HepG2 (cell line): ENCODE data around the gene SYT8. TPM values are rescaled to one million over a fixed set of nuclear protein-coding genes. Genes with fewer than 3 reads are reported as not detected.

Experiments
- AFF4 ChIP-seq: sonication (generic); formaldehyde crosslinking; IDR thresholded peaks from 2 replicates; pipeline ENCODE4 v1.4.0; 2020; ENCODE audit warnings: missing genetic modification reagents
- CEBPB ChIP-seq: IDR thresholded peaks from 2 replicates; pipeline ENCODE4 v1.6.1; 2011; ENCODE audit warnings: low read depth, low read length, improper control_type of control experiment, borderline replicate concordance
- DPF2 ChIP-seq: sonication (generic); formaldehyde crosslinking; IDR thresholded peaks from 2 replicates; pipeline ENCODE4 v1.4.0; 2020; ENCODE audit warnings: mild to moderate bottlenecking, low read depth, missing genetic modification reagents, borderline replicate concordance
- DRAP1 ChIP-seq: IDR thresholded peaks from 2 replicates; pipeline ENCODE4 v1.6.1; 2016; ENCODE audit warnings: missing genetic modification reagents, missing compliant biosample characterization
- PITX1 ChIP-seq: sonication (generic); formaldehyde crosslinking; IDR thresholded peaks from 2 replicates; pipeline ENCODE4 v1.5.1; 2020; ENCODE audit warnings: mild to moderate bottlenecking, missing genetic modification reagents
- SETDB1 ChIP-seq: sonication (generic); formaldehyde crosslinking; IDR thresholded peaks from 2 replicates; pipeline ENCODE4 v1.5.1; 2020; ENCODE audit warnings: missing genetic modification reagents, mild to moderate bottlenecking, borderline replicate concordance
- SMAD9 ChIP-seq: sonication (generic); formaldehyde crosslinking; IDR thresholded peaks from 2 replicates; pipeline ENCODE4 v1.5.1; 2020; ENCODE audit warnings: mild to moderate bottlenecking, missing genetic modification reagents
- SRY ChIP-seq: sonication (generic); formaldehyde crosslinking; IDR thresholded peaks from 2 replicates; pipeline ENCODE4 v1.8.0; 2022; ENCODE audit warnings: mild to moderate bottlenecking, missing genetic modification reagents
- ZMAT3 ChIP-seq: sonication (generic); formaldehyde crosslinking; conservative IDR thresholded peaks from 2 replicates; pipeline ENCODE4 v1.7.0; 2021; ENCODE audit warnings: missing genetic modification reagents
- ZNF232 ChIP-seq: sonication (generic); formaldehyde crosslinking; IDR thresholded peaks from 2 replicates; pipeline ENCODE4 v1.4.0; 2020; ENCODE audit warnings: missing genetic modification reagents, borderline replicate concordance
- polyA plus RNA-seq, 8 experiments: library from polyadenylated mRNA; depleted of rRNA in 3 of 8; stranded (reverse) in 7 of 8; unstranded in 1 of 8; fragments of >200 nt; fragmentation: Illumina TruSeq in 4 of 8; extraction: Trizol in 4 of 8; gene quantifications; 2 replicates each; pipeline versions ENCODE4 v1.2.1 to v1.2.3, GENCODE V29; 2011 to 2016; ENCODE audit warnings: low read depth in 4 of 8, missing spikeins in 1 of 8, mixed read lengths in 1 of 8; ENCODE audit not compliant: insufficient read depth in 1 of 8
- total RNA-seq, 5 experiments: library from RNA; depleted of rRNA; stranded (reverse); fragments of >200 nt; fragmentation: Illumina TruSeq; extraction: Trizol; gene quantifications; 2 replicates each; pipeline ENCODE4 v1.2.3, GENCODE V29; 2016; ENCODE audit warnings: low read depth in 1 of 5
- TF ChIP-seq, protein P1 (sequence below): sonication (generic); formaldehyde crosslinking; IDR thresholded peaks from 2 replicates; pipeline ENCODE4 v1.5.0; 2020; ENCODE audit warnings: mild to moderate bottlenecking, missing genetic modification reagents, borderline replicate concordance
- TF ChIP-seq, protein P2 (sequence below): IDR thresholded peaks from 2 replicates; pipeline ENCODE4 v1.6.1; 2016; ENCODE audit warnings: mild to moderate bottlenecking

The SYT8 gene
- total and polyA plus RNA-seq, 2 of the 13 experiments (the other 11 are each of a cell fraction or from before 2014, with no cell fraction given): 0.60 to 2.3 TPM

DNA sequence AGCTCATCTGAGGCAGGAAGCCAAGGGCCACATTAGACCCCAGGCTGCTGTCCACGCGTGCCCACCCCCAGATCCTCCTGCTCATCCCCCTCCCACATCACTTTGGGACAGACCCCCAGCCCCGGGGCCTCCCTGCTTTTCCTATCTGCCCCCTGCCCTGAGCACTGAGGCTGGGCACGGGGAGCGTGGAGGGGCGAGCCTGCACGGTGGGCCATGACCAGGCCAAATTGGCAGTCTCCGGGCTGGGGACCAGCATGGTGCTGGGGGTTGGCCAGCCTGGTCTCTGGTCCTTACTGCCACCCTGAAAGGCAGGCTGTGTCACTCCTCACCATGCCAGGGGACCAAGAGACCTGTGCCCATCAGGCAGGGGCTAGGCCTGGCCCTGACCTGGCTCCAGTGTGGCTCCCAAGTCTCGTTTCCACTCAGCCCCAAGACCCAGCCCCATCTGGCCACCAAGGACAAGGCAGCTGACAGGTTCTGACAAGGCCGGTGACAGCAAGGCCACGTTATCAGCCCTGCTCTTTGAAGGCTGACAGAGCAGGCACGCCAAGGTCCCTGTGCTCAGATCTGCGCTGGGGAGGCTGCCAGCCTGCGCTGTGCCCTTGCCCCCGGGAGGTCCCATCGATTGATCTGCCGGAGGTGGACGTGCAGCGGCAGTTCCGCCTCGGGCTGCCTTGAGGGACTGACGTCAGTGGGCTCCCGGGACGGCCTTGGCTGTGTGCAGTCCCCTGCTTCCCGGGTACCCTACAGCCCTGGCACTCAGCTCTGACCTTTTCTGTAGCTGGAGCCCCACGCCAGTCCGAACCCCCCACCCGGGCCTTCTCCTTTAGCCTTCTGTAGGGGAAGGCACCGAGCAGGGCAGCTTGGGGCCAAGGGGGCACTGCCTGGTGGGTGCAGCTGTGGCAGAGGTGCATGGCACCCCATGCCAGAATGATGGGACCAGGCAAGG lies 7.6 kb downstream of the SYT8 start (continued):
- TF ChIP-seq, protein P1, sequence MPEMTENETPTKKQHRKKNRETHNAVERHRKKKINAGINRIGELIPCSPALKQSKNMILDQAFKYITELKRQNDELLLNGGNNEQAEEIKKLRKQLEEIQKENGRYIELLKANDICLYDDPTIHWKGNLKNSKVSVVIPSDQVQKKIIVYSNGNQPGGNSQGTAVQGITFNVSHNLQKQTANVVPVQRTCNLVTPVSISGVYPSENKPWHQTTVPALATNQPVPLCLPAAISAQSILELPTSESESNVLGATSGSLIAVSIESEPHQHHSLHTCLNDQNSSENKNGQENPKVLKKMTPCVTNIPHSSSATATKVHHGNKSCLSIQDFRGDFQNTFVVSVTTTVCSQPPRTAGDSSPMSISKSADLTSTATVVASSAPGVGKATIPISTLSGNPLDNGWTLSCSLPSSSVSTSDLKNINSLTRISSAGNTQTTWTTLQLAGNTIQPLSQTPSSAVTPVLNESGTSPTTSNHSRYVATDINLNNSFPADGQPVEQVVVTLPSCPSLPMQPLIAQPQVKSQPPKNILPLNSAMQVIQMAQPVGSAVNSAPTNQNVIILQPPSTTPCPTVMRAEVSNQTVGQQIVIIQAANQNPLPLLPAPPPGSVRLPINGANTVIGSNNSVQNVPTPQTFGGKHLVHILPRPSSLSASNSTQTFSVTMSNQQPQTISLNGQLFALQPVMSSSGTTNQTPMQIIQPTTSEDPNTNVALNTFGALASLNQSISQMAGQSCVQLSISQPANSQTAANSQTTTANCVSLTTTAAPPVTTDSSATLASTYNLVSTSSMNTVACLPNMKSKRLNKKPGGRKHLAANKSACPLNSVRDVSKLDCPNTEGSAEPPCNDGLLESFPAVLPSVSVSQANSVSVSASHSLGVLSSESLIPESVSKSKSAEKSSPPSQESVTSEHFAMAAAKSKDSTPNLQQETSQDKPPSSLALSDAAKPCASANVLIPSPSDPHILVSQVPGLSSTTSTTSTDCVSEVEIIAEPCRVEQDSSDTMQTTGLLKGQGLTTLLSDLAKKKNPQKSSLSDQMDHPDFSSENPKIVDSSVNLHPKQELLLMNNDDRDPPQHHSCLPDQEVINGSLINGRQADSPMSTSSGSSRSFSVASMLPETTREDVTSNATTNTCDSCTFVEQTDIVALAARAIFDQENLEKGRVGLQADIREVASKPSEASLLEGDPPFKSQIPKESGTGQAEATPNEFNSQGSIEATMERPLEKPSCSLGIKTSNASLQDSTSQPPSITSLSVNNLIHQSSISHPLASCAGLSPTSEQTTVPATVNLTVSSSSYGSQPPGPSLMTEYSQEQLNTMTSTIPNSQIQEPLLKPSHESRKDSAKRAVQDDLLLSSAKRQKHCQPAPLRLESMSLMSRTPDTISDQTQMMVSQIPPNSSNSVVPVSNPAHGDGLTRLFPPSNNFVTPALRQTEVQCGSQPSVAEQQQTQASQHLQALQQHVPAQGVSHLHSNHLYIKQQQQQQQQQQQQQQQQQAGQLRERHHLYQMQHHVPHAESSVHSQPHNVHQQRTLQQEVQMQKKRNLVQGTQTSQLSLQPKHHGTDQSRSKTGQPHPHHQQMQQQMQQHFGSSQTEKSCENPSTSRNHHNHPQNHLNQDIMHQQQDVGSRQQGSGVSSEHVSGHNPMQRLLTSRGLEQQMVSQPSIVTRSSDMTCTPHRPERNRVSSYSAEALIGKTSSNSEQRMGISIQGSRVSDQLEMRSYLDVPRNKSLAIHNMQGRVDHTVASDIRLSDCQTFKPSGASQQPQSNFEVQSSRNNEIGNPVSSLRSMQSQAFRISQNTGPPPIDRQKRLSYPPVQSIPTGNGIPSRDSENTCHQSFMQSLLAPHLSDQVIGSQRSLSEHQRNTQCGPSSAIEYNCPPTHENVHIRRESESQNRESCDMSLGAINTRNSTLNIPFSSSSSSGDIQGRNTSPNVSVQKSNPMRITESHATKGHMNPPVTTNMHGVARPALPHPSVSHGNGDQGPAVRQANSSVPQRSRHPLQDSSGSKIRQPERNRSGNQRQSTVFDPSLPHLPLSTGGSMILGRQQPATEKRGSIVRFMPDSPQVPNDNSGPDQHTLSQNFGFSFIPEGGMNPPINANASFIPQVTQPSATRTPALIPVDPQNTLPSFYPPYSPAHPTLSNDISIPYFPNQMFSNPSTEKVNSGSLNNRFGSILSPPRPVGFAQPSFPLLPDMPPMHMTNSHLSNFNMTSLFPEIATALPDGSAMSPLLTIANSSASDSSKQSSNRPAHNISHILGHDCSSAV (CRISPR knock-in tag): 0 out of 2 replicates have a peak, but pooled peaks have one; percentile 88
- TF ChIP-seq SRY (peak; percentile 36; the same call in 1 of the 2 replicates), SETDB1 (CRISPR knock-in tag) (no peak), DPF2 (peak; percentile 92), CEBPB (no peak), SMAD9 (CRISPR knock-in tag) (peak; percentile 75; the same call in 1 of the 2 replicates), ZMAT3 (peak; percentile 98; the same call in 1 of the 2 replicates), AFF4 (peak; percentile 95; the same call in 1 of the 2 replicates), PITX1 (CRISPR knock-in tag) (peak; percentile 94), DRAP1 (CRISPR knock-in tag) (no peak; the same call in none of the 2 replicates), ZNF232 (CRISPR knock-in tag) (peak; percentile 82; the same call in 1 of the 2 replicates)
- TF ChIP-seq, protein P2, sequence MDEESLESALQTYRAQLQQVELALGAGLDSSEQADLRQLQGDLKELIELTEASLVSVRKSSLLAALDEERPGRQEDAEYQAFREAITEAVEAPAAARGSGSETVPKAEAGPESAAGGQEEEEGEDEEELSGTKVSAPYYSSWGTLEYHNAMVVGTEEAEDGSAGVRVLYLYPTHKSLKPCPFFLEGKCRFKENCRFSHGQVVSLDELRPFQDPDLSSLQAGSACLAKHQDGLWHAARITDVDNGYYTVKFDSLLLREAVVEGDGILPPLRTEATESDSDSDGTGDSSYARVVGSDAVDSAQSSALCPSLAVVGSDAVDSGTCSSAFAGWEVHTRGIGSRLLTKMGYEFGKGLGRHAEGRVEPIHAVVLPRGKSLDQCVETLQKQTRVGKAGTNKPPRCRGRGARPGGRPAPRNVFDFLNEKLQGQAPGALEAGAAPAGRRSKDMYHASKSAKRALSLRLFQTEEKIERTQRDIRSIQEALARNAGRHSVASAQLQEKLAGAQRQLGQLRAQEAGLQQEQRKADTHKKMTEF (CRISPR knock-in tag): peak; percentile 95
